Measurements from ENCODE around the gene RCAN1. TPM values are rescaled to one million over a fixed set of nuclear protein-coding genes. Genes with fewer than 3 reads are reported as not detected.

RCAN1 gene
- total and polyA plus RNA-seq, 2 of the 13 experiments (the other 11 are each of a cell fraction or from before 2014, with no cell fraction given) = 9.4 to 34.1 TPM

- TF ChIP-seq IRF1 (CRISPR knock-in tag; IDR thresholded peaks at IDR 0.05; ENCODE audit: low read depth) (no peak), BORCS8-MEF2B (CRISPR knock-in tag; IDR thresholded peaks at IDR 0.05) (no peak), MBNL3 (CRISPR knock-in tag; conservative IDR thresholded peaks at IDR 0.05) (no peak), JDP2 (CRISPR knock-in tag; IDR thresholded peaks at IDR 0.05; ENCODE audit: borderline replicate concordance) (no peak), SRSF9 (IDR thresholded peaks at IDR 0.05; ENCODE audit: borderline replicate concordance, insufficient read depth, low read depth, low read length, poor library complexity, severe bottlenecking) (no peak), RORA (CRISPR knock-in tag; IDR thresholded peaks at IDR 0.05) (no peak), PCBP2 (optimal IDR thresholded peaks at IDR 0.05; ENCODE audit: low read depth, low read length, poor library complexity, severe bottlenecking) (no peak), ZNF225 (CRISPR knock-in tag; IDR thresholded peaks at IDR 0.05) (no peak), ZNF780A (CRISPR knock-in tag; IDR thresholded peaks at IDR 0.05) (no peak), ZFP36L2 (CRISPR knock-in tag; IDR thresholded peaks at IDR 0.05) (no peak), TEAD3 (CRISPR knock-in tag; optimal IDR thresholded peaks at IDR 0.05; ENCODE audit: borderline replicate concordance) (peak; percentile 44), RFXAP (CRISPR knock-in tag; IDR thresholded peaks at IDR 0.05; ENCODE audit: borderline replicate concordance) (no peak), POGK (CRISPR knock-in tag; conservative IDR thresholded peaks at IDR 0.05) (no peak), ZNF335 (CRISPR knock-in tag; IDR thresholded peaks at IDR 0.05) (no peak), ZNF431 (CRISPR knock-in tag; IDR thresholded peaks at IDR 0.05; ENCODE audit: borderline replicate concordance, low read depth) (no peak), FOXM1 (CRISPR knock-in tag; IDR thresholded peaks at IDR 0.05) (no peak), ZNF775 (CRISPR knock-in tag; IDR thresholded peaks at IDR 0.05; ENCODE audit: borderline replicate concordance) (no peak), GABPB1 (CRISPR knock-in tag; IDR thresholded peaks at IDR 0.05) (no peak), ZBTB42 (CRISPR knock-in tag; IDR thresholded peaks at IDR 0.05) (no peak), SRY (CRISPR knock-in tag; IDR thresholded peaks at IDR 0.05) (no peak), U2AF2 (IDR thresholded peaks at IDR 0.05; ENCODE audit: low read depth, low read length) (no peak), ZNF292 (CRISPR knock-in tag; IDR thresholded peaks at IDR 0.05; ENCODE audit: borderline replicate concordance, low read depth) (no peak)
- TF ChIP-seq, protein P1, sequence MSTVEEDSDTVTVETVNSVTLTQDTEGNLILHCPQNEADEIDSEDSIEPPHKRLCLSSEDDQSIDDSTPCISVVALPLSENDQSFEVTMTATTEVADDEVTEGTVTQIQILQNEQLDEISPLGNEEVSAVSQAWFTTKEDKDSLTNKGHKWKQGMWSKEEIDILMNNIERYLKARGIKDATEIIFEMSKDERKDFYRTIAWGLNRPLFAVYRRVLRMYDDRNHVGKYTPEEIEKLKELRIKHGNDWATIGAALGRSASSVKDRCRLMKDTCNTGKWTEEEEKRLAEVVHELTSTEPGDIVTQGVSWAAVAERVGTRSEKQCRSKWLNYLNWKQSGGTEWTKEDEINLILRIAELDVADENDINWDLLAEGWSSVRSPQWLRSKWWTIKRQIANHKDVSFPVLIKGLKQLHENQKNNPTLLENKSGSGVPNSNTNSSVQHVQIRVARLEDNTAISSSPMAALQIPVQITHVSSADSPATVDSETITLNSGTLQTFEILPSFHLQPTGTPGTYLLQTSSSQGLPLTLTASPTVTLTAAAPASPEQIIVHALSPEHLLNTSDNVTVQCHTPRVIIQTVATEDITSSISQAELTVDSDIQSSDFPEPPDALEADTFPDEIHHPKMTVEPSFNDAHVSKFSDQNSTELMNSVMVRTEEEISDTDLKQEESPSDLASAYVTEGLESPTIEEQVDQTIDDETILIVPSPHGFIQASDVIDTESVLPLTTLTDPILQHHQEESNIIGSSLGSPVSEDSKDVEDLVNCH (CRISPR knock-in tag; IDR thresholded peaks at IDR 0.05) = no peak
Observed at GRCh38 chr21:34544032-34544496, 70.8 kb downstream of the RCAN1 start (continued).

Data from HepG2 (cell line).